Vagina (tissue), 2 donors: ENCODE measurements around the gene REEP1.

Experiments
- CTCF ChIP-seq, 3 experiments: fragments of 450-650 bp in 2 of 3; fragments of 200-600 bp in 1 of 3; sonication (generic) in 1 of 3; IDR thresholded peaks; one replicate each; pipeline ENCODE4 v1.5.1; 2017 to 2019; ENCODE audit warnings: antibody characterized with exemption in 3 of 3, mild to moderate bottlenecking in 2 of 3, moderate library complexity in 2 of 3
- POLR2A ChIP-seq, 2 donors: fragments of 450-650 bp; IDR thresholded peaks; one replicate each; pipeline ENCODE4 v1.6.1; 2017; ENCODE audit warnings: antibody characterized with exemption in 2 of 2, mild to moderate bottlenecking in 2 of 2, moderate library complexity in 2 of 2

- TF ChIP-seq CTCF (IDR thresholded peaks at IDR 0.05) (no peak), POLR2A (IDR thresholded peaks at IDR 0.05) (no peak)
Measured at GRCh38 chr2:86254576-86255538, 82.6 kb downstream of the REEP1 start.
